Calu3 (cell line): ENCODE results near the gene IRF2BP2. TPM values are rescaled to one million over a fixed set of nuclear protein-coding genes. Genes with fewer than 3 reads are reported as not detected.

Source experiments
- BruUV-seq: library from RNA; stranded (reverse); fragments of 400-500 nt; replicated peaks from 2 replicates; lab custom pipeline; 2021; lab: Mats Ljungman, UMichigan
- CTCF ChIA-PET: fragments of 300-600 bp; sonication (Branson Sonifier 250); formaldehyde crosslinking; loops from one replicate; lab custom pipeline; 2022; ENCODE audit warnings: antibody characterized with exemption; lab: Charles Lee
- DNase-seq: peaks from one replicate; pipeline ENCODE4 v3.0.0; 2022
- H3K27ac Mint-ChIP-seq: one replicate; pipeline ENCODE4 v1.8.0; 2022; ENCODE audit warnings: mixed read lengths; ENCODE audit not compliant: unreplicated experiment
- H3K27me3 Mint-ChIP-seq: one replicate; pipeline ENCODE4 v1.8.0; 2022; ENCODE audit warnings: mixed read lengths; ENCODE audit not compliant: unreplicated experiment
- H3K36me3 Mint-ChIP-seq: one replicate; pipeline ENCODE4 v1.8.0; 2022; ENCODE audit warnings: mild to moderate bottlenecking, moderate library complexity, mixed read lengths; ENCODE audit not compliant: insufficient read depth, unreplicated experiment
- H3K4me1 Mint-ChIP-seq: one replicate; pipeline ENCODE4 v1.8.0; 2022; ENCODE audit warnings: mild to moderate bottlenecking, low read depth, mixed read lengths; ENCODE audit not compliant: unreplicated experiment
- H3K4me3 Mint-ChIP-seq: one replicate; pipeline ENCODE4 v1.8.0; 2022; ENCODE audit warnings: mild to moderate bottlenecking, low read depth, moderate library complexity, mixed read lengths; ENCODE audit not compliant: unreplicated experiment
- H3K9me3 Mint-ChIP-seq: one replicate; pipeline ENCODE4 v1.8.0; 2022; ENCODE audit warnings: low read depth, mixed read lengths; ENCODE audit not compliant: unreplicated experiment
- CTCF ChIP-seq: fragments of 200-600 bp; IDR thresholded peaks from one replicate; pipeline ENCODE4 v1.8.0; 2022; ENCODE audit warnings: antibody characterized with exemption; ENCODE audit not compliant: unreplicated experiment
- intact Hi-C: fragments of 100-400 bp; cut with micrococcal nuclease; formaldehyde crosslinking; loops from one replicate; pipeline ENCODE4 v1.10.0; 2022; ENCODE audit not compliant: unreplicated experiment
- total RNA-seq: library from RNA; stranded (reverse); gene quantifications from 2 replicates; pipeline ENCODE4 v1.2.3, GENCODE V29; 2022

The IRF2BP2 gene
- total RNA-seq, 1 experiment from 2014 or later = 192 TPM

GRCh38 chr1:234629026-234629425 is 19.0 kb upstream of the IRF2BP2 start:
- H3K9me3 Mint-ChIP-seq = peaks cover 2% of the 10 kb centered on the region
- CTCF ChIA-PET = no interaction called here
- H3K4me1 Mint-ChIP-seq = peaks cover 54% of the 10 kb centered on the region
- no TSS peak for BruUV-seq
- peaks cover 11% of the 10 kb centered on the region for H3K36me3 Mint-ChIP-seq
- no peak overlapping the region for H3K4me3 Mint-ChIP-seq
- no peaks in the 10 kb centered on the region for H3K27me3 Mint-ChIP-seq
- DNase-seq = no peak
- TF ChIP-seq CTCF = no peak
- intact Hi-C loops = no loop called here
- H3K27ac Mint-ChIP-seq = no peak overlapping the region

DNA sequence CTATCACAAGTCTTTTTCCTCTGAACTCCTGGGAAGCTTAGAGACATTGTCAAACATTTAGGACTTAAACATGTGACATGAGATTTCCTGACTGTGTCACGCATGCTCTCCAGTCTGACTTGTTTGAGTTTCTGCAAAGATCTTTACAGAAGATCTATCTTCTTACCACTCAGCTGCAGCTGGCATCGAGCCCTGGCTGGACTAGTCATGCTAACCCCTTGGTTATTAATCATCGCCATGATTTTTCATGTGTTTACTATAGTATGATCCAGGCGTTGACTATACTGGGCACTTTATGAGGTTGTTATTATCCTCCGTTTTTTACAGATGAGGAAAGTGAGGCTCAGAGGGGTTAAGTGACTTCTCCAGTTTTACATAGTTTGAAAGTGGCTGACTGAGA is 18.1 kb upstream of the IRF2BP2 start:
- BruUV-seq = no TSS peak
- DNase-seq = peak; percentile 68
- Mint-ChIP-seq H3K27me3 (no peaks in the 10 kb centered on the region), H3K9me3 (peaks cover 2% of the 10 kb centered on the region), H3K36me3 (peaks cover 7% of the 10 kb centered on the region), H3K4me1 (peaks cover 54% of the 10 kb centered on the region), H3K27ac (peak overlapping the region; percentile 95), H3K4me3 (peak overlapping the region; percentile 1)
- intact Hi-C loops = no loop called here
- no peak for TF ChIP-seq CTCF
- CTCF ChIA-PET = interaction anchor here (1.1 to 1.4 kb wide), 3 partner anchors 9 to 141 kb away, joined by 3 to 8 read pairs (median 3); no protein-coding TSS in a partner anchor

DNA sequence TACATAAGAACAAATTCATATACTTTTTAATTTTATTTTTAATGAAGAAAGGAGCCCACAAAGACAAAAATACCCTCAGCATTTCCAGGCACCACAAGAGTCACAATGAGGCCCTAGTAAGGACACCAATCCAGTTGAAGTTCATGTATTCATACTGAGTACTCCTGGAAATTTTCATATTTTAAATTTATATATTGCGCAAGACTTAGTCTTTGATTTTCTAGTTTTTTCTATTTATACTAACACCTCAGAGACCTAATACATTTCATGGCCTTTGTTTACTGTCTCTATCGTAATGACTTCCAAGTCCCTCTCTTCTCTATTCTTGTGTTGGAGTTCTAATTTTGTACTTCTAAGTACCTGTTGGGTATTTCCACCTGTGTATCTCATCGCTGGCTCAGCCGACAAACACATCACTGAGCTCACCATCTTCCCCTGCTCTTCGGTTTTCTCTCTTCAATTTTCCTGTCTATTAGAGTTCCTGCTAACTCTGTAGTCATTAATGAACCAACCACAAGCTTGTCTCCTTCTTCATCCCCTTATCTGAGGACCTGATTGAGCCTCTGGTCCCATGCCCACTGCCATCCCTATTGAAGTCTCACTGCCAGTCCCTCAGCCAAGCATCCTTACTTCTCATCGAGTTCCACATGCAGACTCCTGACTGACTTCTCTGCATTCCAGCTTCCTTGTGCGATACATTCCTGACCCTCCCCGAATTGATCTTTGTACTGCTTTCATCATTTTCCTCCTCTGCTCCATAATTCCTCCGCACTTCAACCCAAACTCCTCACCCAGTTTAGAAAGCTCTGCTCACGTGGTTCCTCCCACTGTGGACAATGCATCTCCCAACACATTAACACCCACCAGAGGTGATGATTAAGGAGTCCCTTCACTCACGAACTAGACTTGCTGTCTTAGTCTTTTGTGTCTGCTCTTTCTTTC is 17.3 kb upstream of the IRF2BP2 start:
- DNase-seq = peak; percentile 55
- Mint-ChIP-seq H3K36me3 (peaks cover 5% of the 10 kb centered on the region), H3K9me3 (peaks cover 2% of the 10 kb centered on the region), H3K4me1 (peaks cover 59% of the 10 kb centered on the region), H3K27me3 (no peaks in the 10 kb centered on the region), H3K4me3 (peak overlapping the region; percentile 1), H3K27ac (peak overlapping the region; percentile 95)
- no peak for TF ChIP-seq CTCF
- TSS peak; percentile 81 for BruUV-seq
- CTCF ChIA-PET = interaction anchor here (0.7 to 1.4 kb wide), 7 partner anchors 8 to 456 kb away, joined by 3 to 8 read pairs (median 3); no protein-coding TSS in a partner anchor
- intact Hi-C loops = no loop called here

GRCh38 chr1:234626391-234626790 is 16.4 kb upstream of the IRF2BP2 start:
- Mint-ChIP-seq H3K4me3 (no peak overlapping the region), H3K9me3 (peaks cover 2% of the 10 kb centered on the region), H3K36me3 (peaks cover 5% of the 10 kb centered on the region), H3K27me3 (no peaks in the 10 kb centered on the region), H3K4me1 (peaks cover 68% of the 10 kb centered on the region), H3K27ac (no peak overlapping the region)
- BruUV-seq = no TSS peak
- TF ChIP-seq CTCF = no peak
- intact Hi-C loops = no loop called here
- CTCF ChIA-PET = interaction anchor here (0.7 kb wide), 2 partner anchors 16 to 27 kb away, joined by 4 to 6 read pairs; no protein-coding TSS in a partner anchor
- no peak for DNase-seq
